ENCODE data around the gene CLEC4G. TPM values are rescaled to one million over a fixed set of nuclear protein-coding genes. Genes with fewer than 3 reads are reported as not detected.
"Not testable (repeated sequence)": the region's sequence is repeated elsewhere in the genome, so short reads cannot be mapped to it uniquely, and the experiment has no call there.

The CLEC4G gene
- total and polyA plus RNA-seq, 4 donors = 0.31 to 0.96 (median 0.43) TPM; not detected in 1

DNA sequence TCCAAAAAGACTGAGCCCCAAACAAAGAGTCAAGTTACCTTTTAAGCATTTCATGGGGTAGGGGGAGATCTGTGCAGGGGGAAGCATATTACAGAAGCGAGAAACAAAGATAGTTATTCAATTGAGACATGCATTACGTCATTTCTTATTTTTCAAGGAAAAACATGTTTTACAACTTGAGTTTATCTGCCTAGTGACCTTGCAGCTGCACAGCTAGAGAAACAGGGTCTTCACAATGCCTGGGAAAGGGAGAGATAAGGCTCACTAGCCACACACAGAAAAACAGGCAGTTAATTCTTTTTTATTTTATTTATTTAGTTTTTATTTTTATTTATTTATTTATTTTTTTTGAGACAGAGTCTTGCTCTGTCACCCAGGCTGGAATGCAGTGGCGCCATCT is 32.2 kb upstream of the CLEC4G start:
- not testable (repeated sequence) for H3K27ac ChIP-seq (ENCODE audit: low read depth in 1 of 2, low read length in 1 of 2); H3K36me3 ChIP-seq (ENCODE audit: control insufficient read depth in 4 of 4, insufficient read depth in 4 of 4, low read length in 4 of 4); ATAC-seq (ENCODE audit: insufficient read depth, low FRiP score); H3K9me3 ChIP-seq (ENCODE audit: control insufficient read depth in 4 of 4, insufficient read depth in 3 of 4, low read length in 3 of 4); H3K27me3 ChIP-seq (ENCODE audit: control insufficient read depth in 3 of 3, insufficient read depth in 3 of 3, low read length in 2 of 3); H3K4me1 ChIP-seq (ENCODE audit: control insufficient read depth in 5 of 5, insufficient read depth in 5 of 5, low read length in 5 of 5); H3K4me3 ChIP-seq; H3K9ac ChIP-seq (ENCODE audit: insufficient read depth in 1 of 2, low read length in 2 of 2); DNase-seq
- 58 to 76% methylated on average over 3 of the region's 3 CpGs for WGBS, 2 donors

DNA sequence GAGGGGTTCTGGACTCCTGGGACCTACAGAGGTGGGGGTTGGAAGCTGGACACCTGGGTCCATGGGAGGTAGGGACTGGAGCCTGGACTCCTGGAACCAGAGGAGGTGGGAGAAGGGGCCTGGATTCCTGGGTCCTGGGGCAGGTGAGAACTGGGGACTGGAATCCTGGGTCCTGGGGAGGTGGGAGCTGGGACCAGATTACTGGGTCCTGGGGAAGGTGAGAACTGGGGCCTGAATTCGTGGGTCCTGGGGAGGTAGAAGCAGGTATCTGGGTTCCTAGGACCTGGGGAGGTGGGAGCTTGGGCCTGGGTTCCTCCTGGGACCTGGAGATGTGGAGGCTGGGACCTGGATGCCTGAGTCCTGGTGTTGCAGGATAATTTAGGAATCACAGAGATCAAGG is 31.8 kb upstream of the CLEC4G start:
- Histone ChIP-seq H3K36me3 (ENCODE audit: control insufficient read depth in 4 of 4, insufficient read depth in 4 of 4, low read length in 4 of 4) (no peaks in the 10 kb centered on the region), H3K4me3 (no peak overlapping the region), H3K9ac (ENCODE audit: insufficient read depth in 1 of 2, low read length in 2 of 2) (no peak overlapping the region), H3K27ac (ENCODE audit: low read depth in 1 of 2, low read length in 1 of 2) (no peak overlapping the region), H3K27me3 (ENCODE audit: control insufficient read depth in 3 of 3, insufficient read depth in 3 of 3, low read length in 2 of 3) (peaks cover 0 to 2% (median 0%) of the 10 kb centered on the region in 3 donors), H3K9me3 (ENCODE audit: control insufficient read depth in 4 of 4, insufficient read depth in 3 of 4, low read length in 3 of 4) (peaks cover 0 to 5% (median 3%) of the 10 kb centered on the region in 4 donors), H3K4me1 (ENCODE audit: control insufficient read depth in 5 of 5, insufficient read depth in 5 of 5, low read length in 5 of 5) (no peaks in the 10 kb centered on the region)
- TF ChIP-seq, protein P1, sequence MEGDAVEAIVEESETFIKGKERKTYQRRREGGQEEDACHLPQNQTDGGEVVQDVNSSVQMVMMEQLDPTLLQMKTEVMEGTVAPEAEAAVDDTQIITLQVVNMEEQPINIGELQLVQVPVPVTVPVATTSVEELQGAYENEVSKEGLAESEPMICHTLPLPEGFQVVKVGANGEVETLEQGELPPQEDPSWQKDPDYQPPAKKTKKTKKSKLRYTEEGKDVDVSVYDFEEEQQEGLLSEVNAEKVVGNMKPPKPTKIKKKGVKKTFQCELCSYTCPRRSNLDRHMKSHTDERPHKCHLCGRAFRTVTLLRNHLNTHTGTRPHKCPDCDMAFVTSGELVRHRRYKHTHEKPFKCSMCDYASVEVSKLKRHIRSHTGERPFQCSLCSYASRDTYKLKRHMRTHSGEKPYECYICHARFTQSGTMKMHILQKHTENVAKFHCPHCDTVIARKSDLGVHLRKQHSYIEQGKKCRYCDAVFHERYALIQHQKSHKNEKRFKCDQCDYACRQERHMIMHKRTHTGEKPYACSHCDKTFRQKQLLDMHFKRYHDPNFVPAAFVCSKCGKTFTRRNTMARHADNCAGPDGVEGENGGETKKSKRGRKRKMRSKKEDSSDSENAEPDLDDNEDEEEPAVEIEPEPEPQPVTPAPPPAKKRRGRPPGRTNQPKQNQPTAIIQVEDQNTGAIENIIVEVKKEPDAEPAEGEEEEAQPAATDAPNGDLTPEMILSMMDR (IDR thresholded peaks at IDR 0.05; ENCODE audit: control extremely low read depth, extremely low read depth) = no peak
- 44 to 79% methylated on average over 1 of the region's 1 CpG for WGBS, 2 donors
- no peak for DNase-seq
- no peak for ATAC-seq (ENCODE audit: insufficient read depth, low FRiP score)

DNA sequence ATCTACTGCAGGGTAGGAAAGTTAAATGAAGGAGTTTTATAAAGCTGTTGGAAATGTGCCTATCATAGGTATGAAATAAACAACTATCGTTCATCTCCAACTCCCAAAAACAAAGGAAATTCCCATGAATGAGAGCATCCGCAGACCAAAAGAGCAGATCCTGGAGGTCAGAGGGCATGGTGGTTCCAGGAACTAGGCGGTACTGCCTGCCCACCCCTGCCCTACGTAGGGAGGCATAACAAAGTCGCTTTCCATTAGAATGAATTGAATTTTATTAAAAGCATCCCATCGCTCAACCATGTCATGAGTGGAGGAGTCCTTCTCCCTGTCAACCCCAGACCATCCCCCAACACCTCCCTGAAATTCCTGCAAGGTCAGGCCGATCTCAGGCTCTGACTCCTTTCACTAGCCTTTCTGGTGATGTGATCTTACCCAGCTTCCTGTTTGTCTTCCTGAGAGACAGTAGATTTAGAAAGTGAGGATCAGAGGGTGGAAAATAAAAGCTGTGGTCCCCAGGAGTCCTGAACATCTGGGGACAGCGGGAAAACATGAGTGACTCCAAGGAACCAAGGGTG is 30.9 kb upstream of the CLEC4G start, which contains the start of gene CLEC4M:
TSS of gene CLEC4M (plus strand) at position 525 of the 575 bp plus-strand sequence. CDS start at position 549, 24 bp downstream.
- H3K36me3 ChIP-seq (ENCODE audit: control insufficient read depth in 4 of 4, insufficient read depth in 4 of 4, low read length in 4 of 4) = no peaks in the 10 kb centered on the region
- no peak within 1 kb of the TSS for H3K27ac ChIP-seq (ENCODE audit: low read depth in 1 of 2, low read length in 1 of 2)
- DNase-seq = no peak
- H3K9me3 ChIP-seq (ENCODE audit: control insufficient read depth in 4 of 4, insufficient read depth in 3 of 4, low read length in 3 of 4) = peaks cover 0 to 12% (median 8%) of the 10 kb centered on the region in 4 donors
- 62 to 80% methylated on average over 8 of the region's 8 CpGs for WGBS, 2 donors
- H3K27me3 ChIP-seq (ENCODE audit: control insufficient read depth in 3 of 3, insufficient read depth in 3 of 3, low read length in 2 of 3) = no peaks in the 10 kb centered on the region
- H3K4me3 ChIP-seq = no peak within 1 kb of the TSS
- no peaks in the 10 kb centered on the region for H3K4me1 ChIP-seq (ENCODE audit: control insufficient read depth in 5 of 5, insufficient read depth in 5 of 5, low read length in 5 of 5)
- no peak within 1 kb of the TSS for H3K9ac ChIP-seq (ENCODE audit: insufficient read depth in 1 of 2, low read length in 2 of 2)
- no peak for ATAC-seq (ENCODE audit: insufficient read depth, low FRiP score)
- TF ChIP-seq, protein P1 (IDR thresholded peaks at IDR 0.05; ENCODE audit: control extremely low read depth, extremely low read depth) = no peak

DNA sequence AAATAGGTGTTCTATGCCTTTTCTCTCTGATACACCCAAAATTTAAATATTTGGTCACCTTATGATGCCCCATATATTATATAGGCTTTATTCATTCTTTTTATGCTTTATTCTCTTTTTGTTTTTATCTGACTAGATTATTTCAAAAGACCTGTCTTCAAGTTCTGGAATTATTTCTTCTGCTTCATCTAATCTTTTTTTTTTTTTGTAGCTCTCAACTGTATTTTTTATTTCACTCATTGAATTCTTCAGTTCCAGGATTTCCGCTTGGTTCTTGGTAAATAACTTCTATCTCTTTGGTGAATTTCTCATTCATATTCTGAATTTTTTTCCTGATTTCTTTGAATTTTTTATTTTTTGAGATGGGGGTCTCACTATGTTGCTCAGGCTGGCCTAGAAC is 27.2 kb upstream of the CLEC4G start:
- H3K27me3 ChIP-seq (ENCODE audit: control insufficient read depth in 3 of 3, insufficient read depth in 3 of 3, low read length in 2 of 3) = no peaks in the 10 kb centered on the region
- ATAC-seq (ENCODE audit: insufficient read depth, low FRiP score) (no peak), DNase-seq (no peak)
- TF ChIP-seq, protein P1 (IDR thresholded peaks at IDR 0.05; ENCODE audit: control extremely low read depth, extremely low read depth) = no peak
- no peaks in the 10 kb centered on the region for H3K36me3 ChIP-seq (ENCODE audit: control insufficient read depth in 4 of 4, insufficient read depth in 4 of 4, low read length in 4 of 4)
- H3K4me3 ChIP-seq = no peak overlapping the region
- H3K4me1 ChIP-seq (ENCODE audit: control insufficient read depth in 5 of 5, insufficient read depth in 5 of 5, low read length in 5 of 5) = no peaks in the 10 kb centered on the region
- peaks cover 0 to 16% (median 10%) of the 10 kb centered on the region in 4 donors for H3K9me3 ChIP-seq (ENCODE audit: control insufficient read depth in 4 of 4, insufficient read depth in 3 of 4, low read length in 3 of 4)
- H3K27ac ChIP-seq (ENCODE audit: low read depth in 1 of 2, low read length in 1 of 2) = no peak overlapping the region
- H3K9ac ChIP-seq (ENCODE audit: insufficient read depth in 1 of 2, low read length in 2 of 2) = no peak overlapping the region
- WGBS, 2 donors = 98 to 99% methylated on average over 1 of the region's 1 CpG

Data from lung (tissue), 12 donors.